RWPE1 (cell line): ENCODE results near the gene OR2F2.

Experiments
- CTCF ChIA-PET: fragments of 350-600 bp; sonication (Branson Sonifier 250); formaldehyde crosslinking; extraction: SDS; loops from one replicate; lab custom pipeline; 2021; lab: Yijun Ruan, JAX
- POLR2A ChIA-PET: fragments of 400-600 bp; formaldehyde crosslinking; extraction: SDS; loops from one replicate; lab custom pipeline; 2020; ENCODE audit warnings: antibody characterized with exemption; ENCODE audit not compliant: low non-redundant PET; lab: Yijun Ruan, JAX
- DNase-seq: peaks from one replicate; pipeline ENCODE4 v3.0.0; 2012; ENCODE audit warnings: low spot score
- H3K27ac ChIP-seq: fragments of 450-650 bp; 2 replicates; pipeline ENCODE4 v1.5.1; 2017
- TF ChIP-seq, protein P1 (sequence below): fragments of 450-650 bp; conservative IDR thresholded peaks from 2 replicates; pipeline ENCODE4 v1.5.1; 2017; ENCODE audit warnings: low read depth, mild to moderate bottlenecking

The OR2F2 gene

GRCh38 chr7:143980746-143981510 is 45.9 kb downstream of the OR2F2 start:
- TF ChIP-seq, protein P1, sequence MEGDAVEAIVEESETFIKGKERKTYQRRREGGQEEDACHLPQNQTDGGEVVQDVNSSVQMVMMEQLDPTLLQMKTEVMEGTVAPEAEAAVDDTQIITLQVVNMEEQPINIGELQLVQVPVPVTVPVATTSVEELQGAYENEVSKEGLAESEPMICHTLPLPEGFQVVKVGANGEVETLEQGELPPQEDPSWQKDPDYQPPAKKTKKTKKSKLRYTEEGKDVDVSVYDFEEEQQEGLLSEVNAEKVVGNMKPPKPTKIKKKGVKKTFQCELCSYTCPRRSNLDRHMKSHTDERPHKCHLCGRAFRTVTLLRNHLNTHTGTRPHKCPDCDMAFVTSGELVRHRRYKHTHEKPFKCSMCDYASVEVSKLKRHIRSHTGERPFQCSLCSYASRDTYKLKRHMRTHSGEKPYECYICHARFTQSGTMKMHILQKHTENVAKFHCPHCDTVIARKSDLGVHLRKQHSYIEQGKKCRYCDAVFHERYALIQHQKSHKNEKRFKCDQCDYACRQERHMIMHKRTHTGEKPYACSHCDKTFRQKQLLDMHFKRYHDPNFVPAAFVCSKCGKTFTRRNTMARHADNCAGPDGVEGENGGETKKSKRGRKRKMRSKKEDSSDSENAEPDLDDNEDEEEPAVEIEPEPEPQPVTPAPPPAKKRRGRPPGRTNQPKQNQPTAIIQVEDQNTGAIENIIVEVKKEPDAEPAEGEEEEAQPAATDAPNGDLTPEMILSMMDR: no peak
- ChIA-PET CTCF (no interaction called here), POLR2A (no interaction called here)
- no peak overlapping the region for H3K27ac ChIP-seq
- DNase-seq: no peak

- CTCF ChIA-PET: no interaction called here
- DNase-seq: no peak
- no peak overlapping the region for H3K27ac ChIP-seq
- TF ChIP-seq, protein P1: no peak
- POLR2A ChIA-PET: no interaction called here
These were observed 48.9 kb downstream of the OR2F2 start for GRCh38 chr7:143983960-143984359.
